Mucosa of stomach (tissue), 1 donor: ENCODE results near the gene MYL6.

ENCODE experiments used
- H3K27me3 ChIP-seq: one replicate; pipeline ENCODE4 v1.7.0; 2013; ENCODE audit warnings: mild to moderate bottlenecking, low read length; ENCODE audit not compliant: control insufficient read depth, insufficient read depth
- H3K36me3 ChIP-seq: one replicate; pipeline ENCODE4 v1.7.0; 2013; ENCODE audit warnings: low read length; ENCODE audit not compliant: control insufficient read depth, insufficient read depth
- H3K4me1 ChIP-seq: one replicate; pipeline ENCODE4 v1.7.0; 2013; ENCODE audit warnings: mild to moderate bottlenecking, low read length; ENCODE audit not compliant: control insufficient read depth, insufficient read depth
- H3K4me3 ChIP-seq: one replicate; pipeline ENCODE4 v1.7.0; 2013; ENCODE audit warnings: low read length
- H3K9ac ChIP-seq: one replicate; pipeline ENCODE4 v1.7.0; 2013; ENCODE audit warnings: mild to moderate bottlenecking, low read length, moderate library complexity
- H3K9me3 ChIP-seq: one replicate; pipeline ENCODE4 v1.7.0; 2013; ENCODE audit warnings: mild to moderate bottlenecking, low read length, moderate library complexity; ENCODE audit not compliant: control insufficient read depth
- donor health status: Pancreatic carcinoma.

The MYL6 gene

DNA sequence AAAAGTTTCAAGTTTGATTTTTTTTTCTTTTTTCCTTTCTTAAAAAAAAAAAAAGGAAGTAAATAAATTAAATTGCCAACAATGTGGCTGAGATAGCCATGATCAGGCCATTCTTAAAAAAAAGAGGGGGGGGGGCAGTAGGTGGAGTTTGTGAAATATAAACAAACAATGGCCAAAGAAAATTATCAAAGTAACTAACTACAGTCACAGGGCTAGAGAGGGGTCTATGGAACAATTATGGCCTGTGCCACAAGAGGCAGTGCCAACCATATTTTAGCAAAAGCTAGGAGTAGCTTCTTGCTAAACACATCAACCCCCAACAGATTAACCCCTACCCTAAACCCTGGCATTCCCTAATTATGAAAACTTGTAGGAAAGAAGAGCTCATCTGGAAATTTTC, 47.3 kb downstream of the MYL6 start:
- no peaks in the 10 kb centered on the region for H3K9me3 ChIP-seq
- H3K36me3 ChIP-seq: peaks cover 6% of the 10 kb centered on the region
- no peaks in the 10 kb centered on the region for H3K27me3 ChIP-seq
- no peak overlapping the region for H3K4me3 ChIP-seq
- no peaks in the 10 kb centered on the region for H3K4me1 ChIP-seq
- no peak overlapping the region for H3K9ac ChIP-seq

GRCh38 chr12:56206452-56207166, 48.5 kb downstream of the MYL6 start:
- Histone ChIP-seq H3K4me1 (no peaks in the 10 kb centered on the region), H3K9me3 (no peaks in the 10 kb centered on the region), H3K27me3 (no peaks in the 10 kb centered on the region), H3K4me3 (no peak overlapping the region), H3K36me3 (peaks cover 7% of the 10 kb centered on the region), H3K9ac (no peak overlapping the region)

DNA sequence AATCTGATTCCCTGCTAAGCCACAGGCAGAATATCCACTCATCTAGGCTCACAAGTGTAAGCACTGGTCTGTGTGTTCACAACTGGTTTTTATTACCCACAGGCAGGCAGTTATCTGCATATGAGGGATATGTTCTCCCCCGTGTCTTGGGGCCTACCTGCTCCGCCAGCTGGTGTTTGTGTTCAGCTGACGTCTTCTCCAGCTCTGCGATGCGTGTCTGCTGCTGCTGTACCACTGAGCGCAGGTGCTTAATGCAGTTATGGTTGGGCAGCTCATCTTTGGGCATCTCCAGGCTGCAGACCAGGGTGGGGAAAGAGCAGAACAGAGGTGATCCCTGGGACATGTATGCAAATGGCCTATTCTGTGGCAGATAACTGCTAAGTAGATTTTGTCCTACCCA, 49.8 kb downstream of the MYL6 start:
- H3K27me3 ChIP-seq: no peaks in the 10 kb centered on the region
- peaks cover 7% of the 10 kb centered on the region for H3K36me3 ChIP-seq
- no peak overlapping the region for H3K4me3 ChIP-seq
- no peak overlapping the region for H3K9ac ChIP-seq
- H3K9me3 ChIP-seq: no peaks in the 10 kb centered on the region
- no peaks in the 10 kb centered on the region for H3K4me1 ChIP-seq
